B cell (primary cell): ENCODE measurements around the gene PDE4B. TPM values are rescaled to one million over a fixed set of nuclear protein-coding genes. Genes with fewer than 3 reads are reported as not detected.
A peak's percentile ranks its signal among the peaks of the same experiment; 100 is the strongest.

Experiments
- ATAC-seq: fragments of 200-7000 bp; cut with Tn5 transposase; one replicate; pipeline ENCODE4 v1.10.0; 2021; ENCODE audit warnings: low read depth, mild to moderate bottlenecking, moderate number of reproducible peaks, moderate library complexity
- CTCF ChIA-PET: fragments of 350-600 bp; sonication (Branson Sonifier 250); formaldehyde crosslinking; loops from one replicate; lab custom pipeline; 2021; ENCODE audit warnings: antibody characterized with exemption, inconsistent platforms; lab: Charles Lee
- POLR2A ChIA-PET: fragments of 350-600 bp; sonication (Branson Sonifier 250); formaldehyde crosslinking; loops from one replicate; lab custom pipeline; 2021; ENCODE audit warnings: antibody characterized with exemption; lab: Charles Lee
- DNase-seq: peaks from one replicate; pipeline ENCODE4 v3.0.0; 2013
- H2AFZ ChIP-seq: 2 replicates; pipeline ENCODE4 v1.6.1; 2012; ENCODE audit warnings: mild to moderate bottlenecking, low read depth, low read length; ENCODE audit not compliant: insufficient read depth, poor library complexity, severe bottlenecking
- H3K27ac ChIP-seq, 2 donors: 1 replicate in 1 of 2; 2 replicates in 1 of 2; pipeline ENCODE4 v1.5.1; 2012 to 2013; ENCODE audit warnings: low read length in 2 of 2, mild to moderate bottlenecking in 2 of 2, moderate library complexity in 1 of 2
- H3K27me3 ChIP-seq, 4 experiments: fragments of 200-600 bp in 1 of 4; sonication (generic) in 1 of 4; replicated peaks in 1 of 4; 1 replicate in 2 of 4; 2 replicates in 2 of 4; pipeline versions ENCODE4 v1.6.1 to v1.7.0; 2013 to 2016; ENCODE audit warnings: low read length in 3 of 4, mild to moderate bottlenecking in 2 of 4, mixed read lengths in 1 of 4, moderate library complexity in 1 of 4; ENCODE audit not compliant: insufficient read depth in 4 of 4, control insufficient read depth in 3 of 4; ENCODE audit errors: control extremely low read depth in 1 of 4
- H3K36me3 ChIP-seq, 2 experiments: replicated peaks in 1 of 2; 1 replicate in 1 of 2; 2 replicates in 1 of 2; pipeline versions ENCODE4 v1.6.1 to v1.7.1; 2013; ENCODE audit warnings: low read length in 1 of 2; ENCODE audit not compliant: insufficient read depth in 2 of 2, control insufficient read depth in 1 of 2; ENCODE audit errors: control extremely low read depth in 1 of 2, extremely low read depth in 1 of 2
- H3K4me1 ChIP-seq, 2 donors: fragments of 200-600 bp in 1 of 2; sonication (generic) in 1 of 2; 1 replicate in 1 of 2; 2 replicates in 1 of 2; pipeline versions ENCODE4 v1.5.1 to v1.6.1; 2013 to 2017; ENCODE audit warnings: low read length in 2 of 2; ENCODE audit not compliant: control insufficient read depth in 2 of 2, insufficient read depth in 2 of 2
- H3K4me2 ChIP-seq: replicated peaks from 2 replicates; pipeline ENCODE3; 2012; ENCODE audit warnings: mild to moderate bottlenecking, low read depth, low read length; ENCODE audit not compliant: poor library complexity, severe bottlenecking
- H3K4me3 ChIP-seq, 5 experiments: fragments of 200-600 bp in 1 of 5; sonication (generic) in 1 of 5; 1 replicate in 3 of 5; 2 replicates in 2 of 5; pipeline versions ENCODE4 v1.5.1 to v1.7.0; 2011 to 2016; ENCODE audit warnings: low read length in 4 of 5, mild to moderate bottlenecking in 4 of 5, low read depth in 2 of 5, control low read depth in 1 of 5, moderate library complexity in 1 of 5; ENCODE audit not compliant: insufficient read depth in 1 of 5; ENCODE audit errors: control extremely low read depth in 1 of 5, extremely low read depth in 1 of 5
- H3K79me2 ChIP-seq: fragments of 200-600 bp; sonication (generic); one replicate; pipeline ENCODE4 v1.6.0; 2016; ENCODE audit warnings: low read length; ENCODE audit not compliant: control insufficient read depth, insufficient read depth
- H3K9ac ChIP-seq: fragments of 200-600 bp; sonication (generic); 2 replicates; pipeline ENCODE4 v1.6.1; 2017; ENCODE audit warnings: mild to moderate bottlenecking, low read length, moderate library complexity
- H3K9me3 ChIP-seq, 3 donors: one replicate each; pipeline versions ENCODE4 v1.6.1 to v1.7.1; 2013; ENCODE audit warnings: low read length in 2 of 3; ENCODE audit not compliant: control insufficient read depth in 2 of 3, insufficient read depth in 1 of 3; ENCODE audit errors: control extremely low read depth in 1 of 3
- H4K20me1 ChIP-seq: 2 replicates; pipeline ENCODE4 v1.6.0; 2012; ENCODE audit warnings: mild to moderate bottlenecking, low read length; ENCODE audit not compliant: insufficient read depth, control insufficient read depth, poor library complexity, severe bottlenecking
- H3K27ac Mint-ChIP-seq: one replicate; pipeline ENCODE4 v1.8.0; 2021; ENCODE audit warnings: mixed read lengths
- H3K27me3 Mint-ChIP-seq: one replicate; pipeline ENCODE4 v1.8.0; 2021; ENCODE audit warnings: mixed read lengths
- H3K4me1 Mint-ChIP-seq: one replicate; pipeline ENCODE4 v1.8.0; 2021; ENCODE audit warnings: mixed read lengths
- H3K4me3 Mint-ChIP-seq: one replicate; pipeline ENCODE4 v1.8.0; 2021; ENCODE audit warnings: mixed read lengths
- H3K9me3 Mint-ChIP-seq: one replicate; pipeline ENCODE4 v1.8.0; 2022; ENCODE audit warnings: mixed read lengths; ENCODE audit not compliant: insufficient read depth
- CTCF ChIP-seq: fragments of 200-600 bp; IDR thresholded peaks from one replicate; pipeline ENCODE4 v1.8.0; 2022; ENCODE audit warnings: antibody characterized with exemption, mild to moderate bottlenecking
- EZH2 ChIP-seq: IDR thresholded peaks from 2 replicates; pipeline ENCODE4 v1.6.1; 2012; ENCODE audit warnings: borderline replicate concordance, low read depth, mild to moderate bottlenecking, moderate library complexity, low read length; ENCODE audit not compliant: insufficient read depth, poor library complexity, severe bottlenecking
- WGBS: methylation state at CpG from one replicate; pipeline ENCODE4 v1.1.5; 2013; ENCODE audit warnings: missing lambda C conversion rate; ENCODE audit not compliant: insufficient coverage; 5-methylcytosine and 5-hydroxymethylcytosine counted together
- intact Hi-C: fragments of 100-400 bp; cut with micrococcal nuclease; formaldehyde crosslinking; loops from one replicate; pipeline ENCODE4 v1.10.0; 2022
- polyA plus RNA-seq: library from polyadenylated mRNA; depleted of rRNA; stranded (reverse); fragments of >200 nt; gene quantifications from 2 replicates; pipeline ENCODE4 v1.2.3, GENCODE V29; 2012
- total RNA-seq, 2 donors: library from RNA; stranded (reverse); fragments of 120-200 nt in 1 of 2; gene quantifications; 1 replicate in 1 of 2; 2 replicates in 1 of 2; pipeline versions ENCODE4 v1.2.3 to v1.2.4, GENCODE V29; 2013 to 2022

Gene PDE4B
- total and polyA plus RNA-seq, 2 donors (not counting 1 experiment from before 2014, with no cell fraction given): 63.7 to 242 TPM

DNA sequence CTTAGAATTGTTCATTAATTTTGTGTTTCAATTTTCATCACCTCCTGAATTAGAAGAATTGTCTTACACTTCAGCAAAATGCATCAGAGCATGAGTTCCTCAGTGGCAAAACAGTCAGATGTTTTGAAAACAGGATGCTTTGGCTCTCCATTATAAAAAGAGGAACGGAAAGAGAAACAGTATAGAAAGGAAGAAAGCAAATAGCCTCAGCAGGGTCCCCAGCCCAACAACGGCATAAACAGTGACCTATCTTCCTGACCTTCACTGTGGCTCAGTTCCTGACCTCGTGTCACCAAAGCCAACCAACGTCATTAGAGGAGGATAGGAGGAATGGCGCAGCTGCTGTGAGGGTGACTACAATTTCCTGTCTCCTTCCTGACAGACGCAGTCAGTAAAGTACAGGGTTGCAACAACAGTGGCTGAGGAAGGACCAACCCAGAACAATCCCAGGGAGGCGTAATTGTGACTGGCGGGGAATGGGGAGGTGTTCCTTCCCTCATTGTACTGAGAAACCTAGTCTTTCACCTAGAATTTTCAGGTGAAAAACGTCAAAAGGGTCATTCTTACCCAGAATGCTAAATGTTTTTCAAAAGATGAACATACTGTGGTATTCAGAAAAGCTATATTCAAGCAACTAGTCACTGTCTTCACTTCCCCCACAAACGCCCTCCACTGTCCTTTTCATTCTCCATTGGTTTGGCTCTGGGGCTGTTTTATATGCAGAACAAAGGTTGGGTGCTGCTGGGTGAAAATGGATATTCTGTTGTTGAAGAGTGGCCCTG, 543.4 kb downstream of the PDE4B start:
- Histone ChIP-seq H3K4me2 (peak overlapping the region; percentile 79), H3K27ac (peak overlapping the region; percentile 94 to 98), H3K36me3 (peaks cover 1 to 31% of the 10 kb centered on the region in 2 experiments), H3K4me1 (peaks cover 52 to 57% of the 10 kb centered on the region in 2 donors), H3K79me2 (peaks cover 95% of the 10 kb centered on the region), H3K27me3 (no peaks in the 10 kb centered on the region), H3K9ac (peak overlapping the region; percentile 90), H3K9me3 (peaks cover 0 to 4% (median 0%) of the 10 kb centered on the region in 3 donors), H2AFZ (peak overlapping the region; percentile 47), H4K20me1 (no peaks in the 10 kb centered on the region), H3K4me3 (peak overlapping the region; percentile 69 to 100 (median 90))
- Mint-ChIP-seq H3K27ac (peak overlapping the region; percentile 98), H3K9me3 (no peaks in the 10 kb centered on the region), H3K4me3 (peak overlapping the region; percentile 99), H3K27me3 (no peaks in the 10 kb centered on the region), H3K4me1 (peaks cover 48% of the 10 kb centered on the region)
- intact Hi-C loops: loop anchor here (1.0 to 10.0 kb wide), 8 partner anchors 15 to 589 kb away; partner anchors contain the start of genes DNAI4 and MIER1
- POLR2A ChIA-PET: interaction anchor here (0.6 to 3.1 kb wide), 7 partner anchors 34 to 713 kb away, joined by 3 to 10 read pairs (median 4); no protein-coding TSS in a partner anchor
- peak; percentile 95 for DNase-seq
- no peak for TF ChIP-seq CTCF
- WGBS: 0% methylated on average over 4 of the region's 10 CpGs
- ATAC-seq: peak; percentile 87
- CTCF ChIA-PET: interaction anchor here (0.6 to 7.9 kb wide), 11 partner anchors 15 to 109 kb away, joined by 3 to 94 read pairs (median 3); no protein-coding TSS in a partner anchor

- intact Hi-C loops: loop anchor here (1.0 to 10.0 kb wide), 8 partner anchors 14 to 588 kb away; partner anchors contain the start of genes DNAI4 and MIER1
- CTCF ChIA-PET: interaction anchor here (0.6 to 7.9 kb wide), 11 partner anchors 17 to 108 kb away, joined by 3 to 94 read pairs (median 4); no protein-coding TSS in a partner anchor
- no peaks in the 10 kb centered on the region for H3K27me3 Mint-ChIP-seq
- peak overlapping the region; percentile 90 for H3K9ac ChIP-seq
- H3K27me3 ChIP-seq: no peaks in the 10 kb centered on the region
- peaks cover 0 to 4% (median 0%) of the 10 kb centered on the region in 3 donors for H3K9me3 ChIP-seq
- TF ChIP-seq EZH2: no peak
- WGBS: no CpG with 5 or more reads among the region's 2 CpGs
- POLR2A ChIA-PET: interaction anchor here (0.7 to 3.1 kb wide), 6 partner anchors 13 to 595 kb away, joined by 3 to 10 read pairs (median 4); no protein-coding TSS in a partner anchor
- H4K20me1 ChIP-seq: no peaks in the 10 kb centered on the region
- peak overlapping the region; percentile 94 to 98 for H3K27ac ChIP-seq
- peaks cover 97% of the 10 kb centered on the region for H3K79me2 ChIP-seq
- peak overlapping the region; percentile 47 for H2AFZ ChIP-seq
- H3K27ac Mint-ChIP-seq: peak overlapping the region; percentile 98
- peaks cover 54% of the 10 kb centered on the region for H3K4me1 Mint-ChIP-seq
- peaks cover 52 to 55% of the 10 kb centered on the region in 2 donors for H3K4me1 ChIP-seq
- no peak for DNase-seq
- no peaks in the 10 kb centered on the region for H3K9me3 Mint-ChIP-seq
- peak overlapping the region; percentile 79 for H3K4me2 ChIP-seq
- peak overlapping the region; percentile 69 to 100 (median 90) for H3K4me3 ChIP-seq
- peaks cover 2 to 33% of the 10 kb centered on the region in 2 experiments for H3K36me3 ChIP-seq
- no peak for ATAC-seq
- H3K4me3 Mint-ChIP-seq: peak overlapping the region; percentile 99
These were observed 543.9 kb downstream of the PDE4B start for GRCh38 chr1:66336641-66336990.
